Thyroid gland (tissue), 4 donors: Measurements from ENCODE around the gene GYPA.

Experiments used
- CTCF ChIP-seq, 6 experiments: fragments of 200-600 bp in 3 of 6; fragments of 450-650 bp in 3 of 6; sonication (generic) in 3 of 6; IDR thresholded peaks; one replicate each; pipeline ENCODE4 v1.5.1; 2016 to 2019; ENCODE audit warnings: antibody characterized with exemption in 6 of 6, mild to moderate bottlenecking in 2 of 6, inconsistent platforms in 1 of 6, moderate library complexity in 1 of 6
- POLR2A ChIP-seq, 2 donors: fragments of 450-650 bp; IDR thresholded peaks; one replicate each; pipeline ENCODE4 v1.6.1; 2017; ENCODE audit warnings: antibody characterized with exemption in 2 of 2, mild to moderate bottlenecking in 2 of 2, moderate library complexity in 1 of 2

GRCh38 chr4:144174401-144175067 lies 34.0 kb upstream of the GYPA start:
- TF ChIP-seq CTCF (IDR thresholded peaks at IDR 0.05) (peak in 4 of 6 experiments; percentile 27 to 58 (median 52)), POLR2A (IDR thresholded peaks at IDR 0.05) (no peak)
